HCT116 (cell line): ENCODE measurements around the gene MSMP. TPM values are rescaled to one million over a fixed set of nuclear protein-coding genes. Genes with fewer than 3 reads are reported as not detected.

ENCODE experiments used
- ATAC-seq: fragments of 200-7000 bp; cut with Tn5 transposase; 2 replicates; pipeline ENCODE4 v1.9.1; 2020; ENCODE audit warnings: mild to moderate bottlenecking, moderate library complexity
- BruUV-seq: library from RNA; stranded (reverse); fragments of 400-500 nt; replicated peaks from 2 replicates; lab custom pipeline; 2021; lab: Mats Ljungman, UMichigan
- CTCF ChIA-PET: fragments of 300-600 bp; sonication (Branson Sonifier 250); formaldehyde crosslinking; loops from one replicate; lab custom pipeline; 2021; ENCODE audit warnings: antibody characterized with exemption; lab: Charles Lee
- POLR2A ChIA-PET: fragments of 300-600, 350-600 bp; sonication (Branson Sonifier 250); formaldehyde crosslinking; loops from one replicate; lab custom pipeline; 2021; ENCODE audit warnings: antibody characterized with exemption; lab: Charles Lee
- RAD21 ChIA-PET, 2 experiments: fragments of 300-600 bp; sonication (Branson Sonifier 250); formaldehyde crosslinking; loops; one replicate each; lab custom pipeline; 2023; ENCODE audit warnings: low total read pairs in 2 of 2; ENCODE audit not compliant: uncharacterized antibody in 2 of 2, unreplicated experiment in 2 of 2, low non-redundant PET in 1 of 2; lab: Charles Lee
- DNase-seq: peaks from one replicate; pipeline ENCODE4 v3.0.0-alpha.2; 2010; ENCODE audit warnings: low read depth, low spot score
- H2AFZ ChIP-seq: fragments of 200-600 bp; shearing (Covaris generic), sonication (generic); 2 replicates; pipeline ENCODE4 v1.6.1; 2017; ENCODE audit warnings: low read depth, mixed run types, mixed read lengths, antibody characterized with exemption, low read length; ENCODE audit not compliant: poor library complexity, severe bottlenecking
- H3K27ac ChIP-seq: 2 replicates; pipeline ENCODE4 v1.5.1; 2012; ENCODE audit warnings: low read depth, low read length
- H3K27me3 ChIP-seq: fragments of 200-600 bp; sonication (generic); 2 replicates; pipeline ENCODE4 v1.6.1; 2016; ENCODE audit warnings: mixed run types, low read length, mixed read lengths; ENCODE audit not compliant: insufficient read depth
- H3K36me3 ChIP-seq, 2 experiments: fragments of 200-500 bp in 1 of 2; fragments of 200-600 bp in 1 of 2; sonication (Bioruptor generic) in 1 of 2; sonication (generic) in 1 of 2; 2 replicates each; pipeline versions ENCODE4 v1.5.1 to v1.6.1; 2014 to 2016; ENCODE audit warnings: low read length in 2 of 2, inconsistent platforms in 1 of 2, mixed read lengths in 1 of 2, mixed run types in 1 of 2; ENCODE audit not compliant: insufficient read depth in 2 of 2, control insufficient read depth in 1 of 2
- H3K4me1 ChIP-seq, 2 experiments: fragments of 200-600 bp in 1 of 2; sonication (generic) in 1 of 2; 2 replicates each; pipeline versions ENCODE4 v1.5.1 to v1.6.1; 2012 to 2017; ENCODE audit warnings: low read length in 2 of 2, inconsistent platforms in 1 of 2, mild to moderate bottlenecking in 1 of 2, mixed read lengths in 1 of 2, mixed run types in 1 of 2, moderate library complexity in 1 of 2; ENCODE audit not compliant: insufficient read depth in 2 of 2, control insufficient read depth in 1 of 2
- H3K4me2 ChIP-seq: fragments of 200-600 bp; sonication (generic); 2 replicates; pipeline ENCODE4 v1.6.1; 2017; ENCODE audit warnings: mixed run types, low read length, mixed read lengths
- H3K4me3 ChIP-seq, 2 experiments: fragments of 200-600 bp in 1 of 2; sonication (generic) in 1 of 2; replicated peaks in 1 of 2; 2 replicates each; pipeline ENCODE4 v1.5.1; 2011 to 2016; ENCODE audit warnings: low read length in 2 of 2, control low read depth in 1 of 2, low read depth in 1 of 2, mild to moderate bottlenecking in 1 of 2, mixed read lengths in 1 of 2, mixed run types in 1 of 2
- H3K79me2 ChIP-seq: fragments of 200-600 bp; sonication (generic); 2 replicates; pipeline ENCODE4 v1.6.1; 2017; ENCODE audit warnings: mild to moderate bottlenecking, mixed run types, low read length, moderate library complexity, mixed read lengths; ENCODE audit not compliant: insufficient read depth
- H3K9ac ChIP-seq: fragments of 200-600 bp; sonication (generic); 2 replicates; pipeline ENCODE4 v1.6.1; 2016; ENCODE audit warnings: low read length, mixed read lengths
- H3K9me2 ChIP-seq: fragments of 200-600 bp; sonication (generic), shearing (Covaris generic); 2 replicates; pipeline ENCODE4 v1.6.1; 2017; ENCODE audit warnings: mixed run types, mild to moderate bottlenecking, moderate library complexity; ENCODE audit not compliant: insufficient read depth
- H3K9me3 ChIP-seq, 2 experiments: fragments of 200-500 bp in 1 of 2; fragments of 200-600 bp in 1 of 2; sonication (Bioruptor generic) in 1 of 2; sonication (generic) in 1 of 2; 2 replicates each; pipeline ENCODE4 v1.6.1; 2014 to 2017; ENCODE audit warnings: low read length in 2 of 2, mixed read lengths in 2 of 2, inconsistent platforms in 1 of 2, low read depth in 1 of 2, mild to moderate bottlenecking in 1 of 2, mixed run types in 1 of 2, moderate library complexity in 1 of 2; ENCODE audit not compliant: control insufficient read depth in 1 of 2, insufficient read depth in 1 of 2
- H4K20me1 ChIP-seq: fragments of 200-600 bp; sonication (generic), shearing (Covaris generic); 2 replicates; pipeline ENCODE4 v1.6.1; 2017; ENCODE audit warnings: mixed run types, mild to moderate bottlenecking, moderate library complexity; ENCODE audit not compliant: insufficient read depth
- CBX3 ChIP-seq: IDR thresholded peaks from 2 replicates; pipeline ENCODE4 v1.6.1; 2012; ENCODE audit warnings: low read depth
- CEBPB ChIP-seq: IDR thresholded peaks from 2 replicates; pipeline ENCODE4 v1.6.1; 2012; ENCODE audit warnings: low read depth
- EGR1 ChIP-seq: IDR thresholded peaks from 2 replicates; pipeline ENCODE4 v1.6.1; 2012; ENCODE audit warnings: low read depth
- ELF1 ChIP-seq: IDR thresholded peaks from 2 replicates; pipeline ENCODE4 v1.6.1; 2012; ENCODE audit warnings: low read depth, borderline replicate concordance
- EZH2 ChIP-seq: fragments of 200-600 bp; sonication (generic); IDR thresholded peaks from 2 replicates; pipeline ENCODE4 v1.6.1; 2017; ENCODE audit warnings: antibody characterized with exemption, mixed run types
- EZH2phosphoT487 ChIP-seq: fragments of 200-600 bp; IDR thresholded peaks from 2 replicates; pipeline ENCODE4 v1.6.1; 2018; ENCODE audit warnings: antibody characterized with exemption, borderline replicate concordance
- FOSL1 ChIP-seq: IDR thresholded peaks from 2 replicates; pipeline ENCODE4 v1.6.1; 2012; ENCODE audit warnings: low read depth
- JUND ChIP-seq: IDR thresholded peaks from 2 replicates; pipeline ENCODE4 v1.6.1; 2012
- MAX ChIP-seq: IDR thresholded peaks from 2 replicates; pipeline ENCODE4 v1.6.1; 2012
- POLR2A ChIP-seq: IDR thresholded peaks from 2 replicates; pipeline ENCODE4 v1.7.0; 2011; ENCODE audit warnings: borderline replicate concordance; ENCODE audit not compliant: insufficient read depth, insufficient read length; ENCODE audit errors: extremely low read depth
- POLR2AphosphoS5 ChIP-seq: IDR thresholded peaks from 2 replicates; pipeline ENCODE4 v1.6.1; 2011; ENCODE audit warnings: mild to moderate bottlenecking, low read depth, low read length, moderate library complexity
- SP1 ChIP-seq: IDR thresholded peaks from 2 replicates; pipeline ENCODE4 v1.6.1; 2012; ENCODE audit warnings: low read depth
- SRF ChIP-seq: IDR thresholded peaks from 2 replicates; pipeline ENCODE4 v1.6.1; 2012; ENCODE audit warnings: low read depth
- TCF7L2 ChIP-seq: IDR thresholded peaks from 2 replicates; pipeline ENCODE4 v1.7.0; 2011; ENCODE audit warnings: borderline replicate concordance, inconsistent platforms; ENCODE audit not compliant: insufficient read depth, insufficient read length; ENCODE audit errors: extremely low read depth
- ZFX ChIP-seq: fragments of 450-650 bp; IDR thresholded peaks from 2 replicates; pipeline ENCODE4 v1.6.1; 2017
- ZNF274 ChIP-seq: fragments of 200-500 bp; sonication (Bioruptor generic); IDR thresholded peaks from 2 replicates; pipeline ENCODE4 v1.6.1; 2014; ENCODE audit warnings: mild to moderate bottlenecking, low read depth, low read length, inconsistent platforms
- intact Hi-C: fragments of 100-400 bp; cut with micrococcal nuclease; formaldehyde crosslinking; loops from 2 replicates; pipeline ENCODE4 v1.10.0; 2022
- total RNA-seq: library from RNA; stranded (reverse); gene quantifications from one replicate; pipeline ENCODE4 v1.2.1, GENCODE V29; 2021; ENCODE audit not compliant: unreplicated experiment

MSMP gene
- total RNA-seq, 1 experiment from 2014 or later = 1.2 TPM

- no TSS peak for BruUV-seq
- ATAC-seq = no peak
- no peak for DNase-seq
- H3K4me3 ChIP-seq = no peak overlapping the region
- RAD21 ChIA-PET = no interaction called here
- H3K27ac ChIP-seq = no peak overlapping the region
- H3K4me1 ChIP-seq = peaks cover 6 to 13% of the 10 kb centered on the region in 2 experiments; a peak in 3 of 4 replicates
- CTCF ChIA-PET = interaction anchor here (2.0 kb wide), 1 partner anchor 29 kb away, joined by 5 read pairs; no protein-coding TSS in a partner anchor
- no peak overlapping the region for H2AFZ ChIP-seq
- intact Hi-C loops = loop anchor here (5.0 kb wide), 1 partner anchor 33 kb away; no protein-coding TSS in a partner anchor
- H4K20me1 ChIP-seq = no peaks in the 10 kb centered on the region
- no peak overlapping the region for H3K4me2 ChIP-seq
- no peak overlapping the region for H3K9ac ChIP-seq
- H3K27me3 ChIP-seq = no peaks in the 10 kb centered on the region
- no peaks in the 10 kb centered on the region for H3K9me2 ChIP-seq
- POLR2A ChIA-PET = no interaction called here
- no peaks in the 10 kb centered on the region for H3K9me3 ChIP-seq
- TF ChIP-seq SRF (no peak), ZNF274 (no peak), POLR2A (no peak), ZFX (no peak), FOSL1 (no peak), POLR2AphosphoS5 (no peak), MAX (no peak), CBX3 (no peak)
- TF ChIP-seq, all 23 proteins: peak for 0
- Histone ChIP-seq H3K79me2 (peaks cover 43% of the 10 kb centered on the region), H3K36me3 (peaks cover 38 to 45% of the 10 kb centered on the region in 2 experiments)
These were observed 28.7 kb downstream of the MSMP start for GRCh38 chr9:35725362-35725761.

GRCh38 chr9:35723908-35724307 is 30.2 kb downstream of the MSMP start:
- Histone ChIP-seq H3K4me1 (no peaks in the 10 kb centered on the region), H3K9me3 (no peaks in the 10 kb centered on the region), H3K4me3 (no peak overlapping the region), H4K20me1 (no peaks in the 10 kb centered on the region), H2AFZ (no peak overlapping the region), H3K9me2 (no peaks in the 10 kb centered on the region), H3K9ac (no peak overlapping the region), H3K4me2 (no peak overlapping the region), H3K79me2 (peaks cover 29% of the 10 kb centered on the region), H3K27me3 (no peaks in the 10 kb centered on the region), H3K27ac (no peak overlapping the region), H3K36me3 (peaks cover 49 to 59% of the 10 kb centered on the region in 2 experiments)
- TF ChIP-seq EZH2 (no peak), EGR1 (no peak), CBX3 (no peak), MAX (no peak), ELF1 (no peak), SP1 (no peak), JUND (no peak), EZH2phosphoT487 (no peak), ZFX (no peak), TCF7L2 (no peak), ZNF274 (no peak), CEBPB (no peak)
- ChIA-PET CTCF (no interaction called here), RAD21 (no interaction called here), POLR2A (no interaction called here)
- intact Hi-C loops = no loop called here
- no TSS peak for BruUV-seq
- ATAC-seq (no peak), DNase-seq (no peak)
